ENCODE results near the gene KRTAP5-9.
"Not testable (repeated sequence)": the region's sequence is repeated elsewhere in the genome, so short reads cannot be mapped to it uniquely, and the experiment has no call there.

KRTAP5-9 gene

GRCh38 chr11:71534711-71535608 lies 13.3 kb upstream of the KRTAP5-9 start:
- DNase-seq (ENCODE audit: low spot score), result not testable (repeated sequence)

- no peak for DNase-seq (ENCODE audit: low spot score)
Observed at GRCh38 chr11:71535825-71536224, 12.4 kb upstream of the KRTAP5-9 start.

GRCh38 chr11:71537537-71537936 lies 10.7 kb upstream of the KRTAP5-9 start:
- DNase-seq (ENCODE audit: low spot score), result no peak

- not testable (repeated sequence) for DNase-seq (ENCODE audit: low spot score)
Observed at GRCh38 chr11:71537977-71538665, 10.1 kb upstream of the KRTAP5-9 start, which contains the start of gene KRTAP5-8. TSS of gene KRTAP5-8 (plus strand) at chr11:71538025. CDS start at chr11:71538056, 31 bp downstream.

- no peak for DNase-seq (ENCODE audit: low spot score)
Observed at GRCh38 chr11:71538666-71538990, 9.6 kb upstream of the KRTAP5-9 start.

GRCh38 chr11:71539017-71539416 lies 9.2 kb upstream of the KRTAP5-9 start:
- DNase-seq (ENCODE audit: low spot score), result no peak

GRCh38 chr11:71539971-71540370 lies 8.2 kb upstream of the KRTAP5-9 start:
- DNase-seq (ENCODE audit: low spot score), result not testable (repeated sequence)

GRCh38 chr11:71540521-71541304 lies 7.5 kb upstream of the KRTAP5-9 start:
- not testable (repeated sequence) for DNase-seq (ENCODE audit: low spot score)

GRCh38 chr11:71542382-71542781 lies 5.8 kb upstream of the KRTAP5-9 start:
- no peak for DNase-seq (ENCODE audit: low spot score)

- DNase-seq (ENCODE audit: low spot score), result no peak
Observed at GRCh38 chr11:71542879-71543777, 5.1 kb upstream of the KRTAP5-9 start.

- no peak for DNase-seq (ENCODE audit: low spot score)
Observed at GRCh38 chr11:71543866-71544265, 4.4 kb upstream of the KRTAP5-9 start.

GRCh38 chr11:71544525-71545214 lies 3.5 kb upstream of the KRTAP5-9 start:
- DNase-seq (ENCODE audit: low spot score), result no peak

GRCh38 chr11:71545405-71545966 lies 2.7 kb upstream of the KRTAP5-9 start:
- no peak for DNase-seq (ENCODE audit: low spot score)

GRCh38 chr11:71548716-71549151 lies 514 bp downstream of the KRTAP5-9 start:
- DNase-seq (ENCODE audit: low spot score), result no peak

- no peak for DNase-seq (ENCODE audit: low spot score)
Observed at GRCh38 chr11:71551711-71552110, 3.5 kb downstream of the KRTAP5-9 start.

GRCh38 chr11:71554996-71555395 lies 6.8 kb downstream of the KRTAP5-9 start:
- no peak for DNase-seq (ENCODE audit: low spot score)

- DNase-seq (ENCODE audit: low spot score), result no peak
Observed at GRCh38 chr11:71555508-71555907, 7.3 kb downstream of the KRTAP5-9 start.

GRCh38 chr11:71556018-71556417 lies 7.8 kb downstream of the KRTAP5-9 start:
- no peak for DNase-seq (ENCODE audit: low spot score)

GRCh38 chr11:71557257-71557656 lies 9.0 kb downstream of the KRTAP5-9 start:
- DNase-seq (ENCODE audit: low spot score), result no peak

- no peak for DNase-seq (ENCODE audit: low spot score)
Observed at GRCh38 chr11:71558996-71559395, 10.8 kb downstream of the KRTAP5-9 start.

Data from AG20443 (cell line).